SHP77 treated with DMSO at 0.1 percent for 48 hours (cell line): Measurements from ENCODE around the gene REL.
"Not testable (repeated sequence)": the region's sequence is repeated elsewhere in the genome, so short reads cannot be mapped to it uniquely, and the experiment has no call there.

Experiments used
- DNase-seq: peaks from one replicate; lab custom pipeline; 2025; lab: John Stamatoyannopoulos, UW

Gene REL

GRCh38 chr2:60868589-60869273 is 12.6 kb upstream of the REL start:
- DNase-seq = no peak

- no peak for DNase-seq
Measured at GRCh38 chr2:60872510-60872928, 8.9 kb upstream of the REL start.

GRCh38 chr2:60873381-60873780 is 8.0 kb upstream of the REL start:
- no peak for DNase-seq

DNA sequence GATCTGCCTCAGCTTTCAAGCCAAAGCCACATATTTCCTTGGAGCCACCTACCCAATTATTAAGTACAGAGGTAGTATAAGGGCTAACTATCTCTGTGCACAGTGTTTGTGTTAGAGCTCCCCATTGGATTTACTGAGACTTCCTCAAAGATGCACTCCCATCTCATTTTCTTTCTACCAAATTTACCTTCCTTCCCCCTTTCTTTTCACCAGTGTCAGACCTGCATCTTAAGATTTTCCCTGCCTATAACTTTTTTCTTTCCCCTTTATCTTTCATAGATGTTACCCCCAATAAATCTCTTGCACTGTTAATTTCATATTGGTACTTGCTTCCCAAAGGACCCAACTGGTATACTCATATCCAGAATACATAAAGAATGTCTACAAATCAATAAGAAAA is 5.9 kb upstream of the REL start:
- DNase-seq = no peak

GRCh38 chr2:60880643-60881046 is 729 bp upstream of the REL start:
- DNase-seq = no peak

DNA sequence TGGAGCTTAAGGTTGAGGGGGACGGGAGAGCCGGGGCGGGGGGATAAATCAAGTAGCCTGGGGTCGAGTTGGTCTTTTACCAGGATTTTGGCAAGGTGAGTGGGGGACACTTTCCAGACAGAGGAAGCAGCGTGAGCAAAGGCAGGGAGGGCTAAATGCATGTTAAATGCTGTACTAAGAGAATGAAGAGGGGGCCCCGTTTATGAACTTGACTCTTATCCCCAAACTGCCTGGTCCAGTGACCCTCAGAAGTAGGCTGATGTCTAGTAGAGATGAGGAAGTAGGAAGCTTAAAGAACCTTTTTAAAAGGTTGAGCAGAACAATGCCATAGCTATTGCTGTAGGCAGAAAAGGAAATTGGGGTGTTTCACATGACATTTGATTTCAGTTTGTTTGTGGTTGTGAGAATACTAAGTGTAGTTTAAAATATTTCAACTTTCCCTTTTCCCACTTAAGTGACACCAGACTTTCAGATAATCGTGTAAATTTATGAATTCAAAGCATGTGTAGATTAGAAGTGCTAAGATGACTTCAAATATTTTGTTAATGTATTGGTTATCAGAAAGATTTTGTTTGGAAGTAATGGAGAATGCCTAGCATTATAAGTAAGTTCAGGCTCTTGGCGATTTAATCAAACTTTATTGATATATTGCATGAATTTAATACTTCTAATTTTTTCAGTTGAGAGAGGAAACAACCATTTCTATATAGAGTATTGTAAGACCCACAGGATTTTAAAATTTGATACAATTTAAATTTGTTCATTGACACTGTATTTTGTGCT is 1.8 kb downstream of the REL start:
- DNase-seq = peak; percentile 32

- no peak for DNase-seq
Measured at GRCh38 chr2:60883896-60884295, 2.5 kb downstream of the REL start.

DNA sequence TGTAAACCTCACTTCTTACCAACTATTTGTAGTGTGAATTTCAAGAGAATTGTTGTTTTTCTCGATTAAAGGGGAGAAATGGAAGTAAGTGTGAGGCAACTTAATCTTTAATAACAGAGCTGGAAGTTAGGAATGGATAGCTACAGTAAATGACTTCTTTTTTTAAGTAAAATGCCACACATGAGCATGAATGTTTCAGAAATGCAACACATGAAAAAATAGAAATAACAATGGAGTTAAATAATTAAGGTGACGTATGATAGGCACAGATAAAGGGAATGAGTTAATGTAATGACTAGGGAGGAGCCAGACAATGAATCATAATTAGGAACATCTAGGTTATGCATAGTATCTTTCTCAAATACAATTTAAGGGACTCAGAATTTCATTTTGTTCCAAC is 3.4 kb downstream of the REL start:
- no peak for DNase-seq

- no peak for DNase-seq
Measured at GRCh38 chr2:60885683-60886082, 4.3 kb downstream of the REL start.

GRCh38 chr2:60886991-60887390 is 5.6 kb downstream of the REL start:
- no peak for DNase-seq

DNA sequence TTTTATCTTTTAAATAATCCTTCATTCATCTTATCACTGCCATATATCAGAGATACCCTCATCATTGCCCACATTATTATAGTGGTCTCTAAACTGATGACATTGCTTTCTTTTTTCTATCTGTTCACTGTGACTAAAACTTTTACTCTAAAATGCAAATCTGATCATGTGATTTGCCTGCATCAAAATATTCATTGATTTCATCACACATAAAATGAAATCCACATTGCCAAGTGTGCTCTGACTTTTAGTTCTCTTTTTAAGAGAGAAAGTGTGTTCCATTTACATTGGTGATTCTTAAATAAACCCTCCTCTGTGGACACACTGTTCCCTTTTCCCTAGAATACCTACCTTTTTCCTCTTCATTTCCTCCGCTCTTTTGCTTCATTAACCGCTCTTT is 7.5 kb downstream of the REL start:
- DNase-seq = no peak

DNA sequence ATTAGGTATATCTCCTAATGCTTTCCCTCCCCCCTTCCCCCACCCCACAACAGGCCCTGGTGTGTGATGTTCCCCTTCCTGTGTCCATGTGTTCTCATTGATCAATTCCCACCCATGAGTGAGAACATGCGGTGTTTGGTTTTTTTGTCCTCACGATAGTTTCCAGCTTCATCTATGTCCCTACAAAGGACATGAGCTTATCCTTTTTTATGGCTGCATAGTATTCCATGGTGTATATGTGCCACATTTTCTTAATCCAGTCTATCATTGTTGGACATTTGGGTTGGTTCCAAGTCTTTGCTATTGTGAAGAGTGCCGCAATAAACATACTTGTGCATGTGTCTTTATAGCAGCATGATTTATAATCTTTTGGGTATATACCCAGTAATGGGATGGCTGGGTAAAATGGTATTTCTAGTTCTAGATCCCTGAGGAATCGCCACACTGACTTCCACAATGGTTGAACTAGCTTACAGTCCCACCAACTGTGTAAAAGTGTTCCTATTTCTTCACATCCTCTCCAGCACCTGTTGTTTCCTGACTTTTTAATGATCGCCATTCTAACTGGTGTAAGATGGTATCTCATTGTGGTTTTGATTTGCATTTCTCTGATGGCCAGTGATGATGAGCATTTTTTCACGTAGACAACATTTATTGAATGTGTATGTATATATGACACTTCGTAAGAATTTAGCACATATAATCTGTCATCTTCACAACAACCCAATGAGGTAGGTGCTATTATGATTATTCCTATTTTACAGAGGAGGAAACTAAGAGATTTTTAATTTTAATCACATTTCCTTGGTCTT is 8.4 kb downstream of the REL start:
- DNase-seq = not testable (repeated sequence)

DNA sequence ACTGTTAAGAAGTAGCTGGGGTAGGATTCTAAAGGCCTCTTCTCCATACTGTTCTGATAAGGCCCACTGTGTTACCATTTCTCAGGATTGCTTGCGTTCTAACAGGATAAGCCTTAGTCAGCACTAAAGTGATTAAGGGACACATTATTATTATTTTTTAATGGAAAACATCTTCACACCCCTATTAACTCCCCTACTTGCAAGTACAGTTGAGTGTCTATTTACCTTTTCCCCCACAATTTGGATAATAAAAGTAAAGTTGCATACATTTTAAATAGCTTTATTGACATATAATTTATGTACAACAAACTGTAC is 9.0 kb downstream of the REL start:
- no peak for DNase-seq

- no peak for DNase-seq
Measured at GRCh38 chr2:60891180-60891579, 9.8 kb downstream of the REL start.

DNA sequence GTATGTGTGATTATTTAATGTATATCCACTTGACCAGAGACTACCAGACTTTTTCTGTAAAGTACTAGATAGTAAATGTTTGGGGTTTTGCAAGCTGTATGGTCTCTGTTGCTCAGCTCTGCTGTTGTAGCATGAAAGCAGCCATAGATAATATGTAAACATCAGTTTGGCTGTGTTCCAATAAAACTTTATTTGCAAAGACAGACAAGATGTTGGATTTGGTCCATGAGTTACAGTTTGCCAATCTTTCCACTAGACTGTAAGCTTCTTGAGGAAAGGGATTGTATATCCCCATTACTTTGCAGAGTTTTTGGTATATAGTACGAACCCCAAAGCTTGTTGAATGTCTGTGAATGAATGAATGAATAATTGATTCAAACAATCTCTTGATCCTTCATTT is 17.2 kb downstream of the REL start:
- no peak for DNase-seq

DNA sequence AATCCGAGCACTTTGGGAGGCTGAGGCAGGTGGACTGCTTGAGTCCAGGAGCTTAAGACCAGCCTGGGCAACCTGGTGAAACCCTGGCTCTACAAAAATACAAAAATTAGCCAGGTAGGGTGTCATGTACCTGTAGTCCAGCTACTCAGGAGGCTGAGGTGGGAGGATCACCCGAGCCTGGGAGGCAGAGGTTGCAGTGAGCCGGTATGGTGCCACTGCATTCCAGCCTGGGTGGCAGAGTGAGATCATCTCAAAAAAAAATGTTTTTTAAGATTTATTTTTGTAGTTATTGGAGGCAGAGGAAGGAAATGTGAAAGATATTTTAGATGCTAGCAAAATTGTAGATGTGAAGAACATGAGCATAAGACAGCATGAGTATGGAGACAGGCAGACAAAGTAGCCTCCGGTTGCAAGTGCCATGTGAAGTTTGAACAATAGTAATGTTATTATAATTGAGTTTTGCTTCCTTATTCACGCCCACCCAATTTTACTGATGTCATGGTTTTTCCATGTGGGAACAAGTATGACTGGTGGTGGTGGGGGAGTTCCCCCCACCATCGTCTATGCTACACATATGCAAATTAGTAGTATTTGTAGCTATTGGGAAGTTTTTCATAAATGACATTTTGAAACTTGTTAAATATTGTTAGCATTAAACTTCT is 18.0 kb downstream of the REL start:
- no peak for DNase-seq

- DNase-seq = no peak
Measured at GRCh38 chr2:60899892-60900249, 18.5 kb downstream of the REL start.

DNA sequence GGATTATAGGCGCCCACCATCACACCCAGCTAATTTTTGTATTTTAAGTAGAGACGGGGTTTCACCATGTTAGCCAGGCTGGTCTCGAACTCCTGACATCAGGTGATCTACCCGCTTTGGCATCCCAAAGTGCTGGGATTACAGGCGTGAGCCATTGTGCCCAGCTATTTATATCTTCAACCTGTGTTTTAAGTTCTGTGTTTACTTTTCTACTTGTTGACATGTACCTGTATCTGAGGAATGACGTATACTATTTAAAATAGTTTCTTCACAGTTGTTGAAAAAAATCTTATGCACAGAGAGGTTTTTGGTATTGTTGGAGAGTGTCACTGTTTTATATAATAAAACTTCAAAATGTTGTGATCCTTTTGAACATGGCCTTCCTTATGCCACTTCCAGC is 19.9 kb downstream of the REL start:
- not testable (repeated sequence) for DNase-seq

DNA sequence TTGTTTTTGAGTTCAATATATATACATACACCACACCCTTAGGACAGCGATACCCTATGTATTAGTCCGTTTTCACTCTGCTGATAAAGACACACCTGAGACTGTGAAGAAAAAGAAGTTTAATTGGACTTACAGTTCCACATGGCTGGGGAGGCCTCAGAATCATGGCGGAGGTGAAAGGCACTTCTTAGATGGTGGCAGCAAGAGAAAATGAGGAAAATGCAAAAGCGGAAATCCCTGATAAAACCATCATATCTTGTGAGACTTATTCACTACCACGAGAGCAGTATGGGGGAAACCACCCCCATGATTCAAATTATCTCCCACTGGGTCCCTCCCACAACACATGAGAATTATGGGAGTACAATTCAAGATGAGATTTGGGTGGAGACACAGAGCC is 24.5 kb downstream of the REL start:
- DNase-seq = not testable (repeated sequence)

GRCh38 chr2:60906395-60906794 is 25.0 kb downstream of the REL start:
- DNase-seq = no peak

DNA sequence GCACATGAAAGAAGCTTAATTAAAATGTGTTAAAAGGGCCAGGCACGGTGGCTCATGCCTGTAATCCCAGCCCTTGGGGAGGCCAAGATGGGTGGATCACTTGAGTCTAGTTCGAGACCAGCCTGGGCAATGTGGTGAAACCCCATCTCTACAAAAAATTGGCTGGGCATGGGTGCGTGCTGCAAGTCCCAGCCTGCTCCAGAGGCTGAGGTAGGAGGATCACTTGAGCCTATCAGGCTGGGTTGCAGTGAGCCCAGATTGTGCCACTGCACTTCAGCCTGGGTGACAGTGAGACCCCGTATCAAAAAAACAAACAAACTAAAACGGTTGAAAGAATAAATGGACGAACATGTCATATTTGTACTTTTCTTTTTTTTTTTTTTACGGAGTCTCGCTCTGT is 26.0 kb downstream of the REL start:
- no peak for DNase-seq

DNA sequence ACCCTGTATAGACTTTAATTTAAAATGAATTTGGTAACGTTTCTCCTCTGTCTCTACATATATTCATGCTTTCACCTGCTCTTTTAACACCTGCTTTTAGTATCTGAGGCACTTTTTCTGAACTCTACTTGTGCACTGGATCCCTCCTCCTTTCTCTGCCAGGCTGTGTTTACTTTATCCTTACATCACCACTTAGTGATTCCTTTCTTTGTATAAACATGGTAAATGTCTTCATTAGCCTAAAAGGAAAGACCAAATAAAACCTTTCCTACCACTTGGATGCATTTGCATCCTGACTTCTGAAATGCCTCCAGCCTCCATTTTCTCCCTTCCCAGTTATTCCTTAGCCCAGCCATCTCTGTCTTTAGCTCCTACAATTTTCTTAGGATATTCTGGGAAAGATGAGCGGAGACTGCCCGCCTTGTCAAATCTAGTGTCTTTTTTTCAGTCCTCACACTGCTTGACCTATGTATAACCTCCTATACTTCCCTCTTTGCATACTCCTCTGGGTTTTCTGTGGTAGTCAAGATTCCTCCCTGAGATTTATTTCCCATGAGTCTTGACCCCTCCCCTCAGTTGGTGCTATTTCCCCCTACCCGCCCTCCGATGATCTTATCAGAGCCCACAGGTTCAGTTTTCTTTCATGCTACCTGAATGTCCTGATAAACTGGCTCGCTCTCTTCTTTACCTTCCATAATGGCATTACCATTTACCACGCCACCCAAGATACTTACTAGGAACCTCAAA is 44.8 kb downstream of the REL start:
- DNase-seq = peak; percentile 43
